Liver (tissue), 9 donors: ENCODE data around the gene SLC27A4. TPM values are rescaled to one million over a fixed set of nuclear protein-coding genes. Genes with fewer than 3 reads are reported as not detected.

ENCODE experiments used
- DNase-seq: peaks from one replicate; pipeline ENCODE4 v3.0.0-alpha.2; 2017; ENCODE audit warnings: low spot score
- H3K27ac ChIP-seq, 2 donors: one replicate each; pipeline ENCODE4 v1.7.0; 2013; ENCODE audit warnings: inconsistent platforms in 2 of 2, low read length in 2 of 2, control low read depth in 1 of 2, low read depth in 1 of 2, mild to moderate bottlenecking in 1 of 2
- H3K27me3 ChIP-seq, 4 donors: one replicate each; pipeline versions ENCODE4 v1.6.1 to v1.7.0; 2013; ENCODE audit warnings: low read length in 3 of 4, inconsistent platforms in 1 of 4, mild to moderate bottlenecking in 1 of 4, moderate library complexity in 1 of 4; ENCODE audit not compliant: control insufficient read depth in 4 of 4, insufficient read depth in 4 of 4
- H3K36me3 ChIP-seq, 4 donors: one replicate each; pipeline versions ENCODE4 v1.6.1 to v1.7.0; 2013; ENCODE audit warnings: low read length in 3 of 4, mild to moderate bottlenecking in 3 of 4, low read depth in 1 of 4, moderate library complexity in 1 of 4; ENCODE audit not compliant: control insufficient read depth in 4 of 4, insufficient read depth in 3 of 4
- H3K4me1 ChIP-seq, 4 donors: one replicate each; pipeline versions ENCODE4 v1.6.1 to v1.7.0; 2013; ENCODE audit warnings: low read length in 3 of 4, mild to moderate bottlenecking in 3 of 4, moderate library complexity in 1 of 4; ENCODE audit not compliant: control insufficient read depth in 4 of 4, insufficient read depth in 4 of 4
- H3K4me3 ChIP-seq, 3 donors: one replicate each; pipeline versions ENCODE4 v1.6.1 to v1.7.0; 2013; ENCODE audit warnings: low read length in 3 of 3, control low read depth in 1 of 3, low read depth in 1 of 3, mild to moderate bottlenecking in 1 of 3
- H3K9ac ChIP-seq, 2 donors: one replicate each; pipeline ENCODE4 v1.7.0; 2013; ENCODE audit warnings: low read length in 2 of 2, mild to moderate bottlenecking in 2 of 2, moderate library complexity in 2 of 2, control low read depth in 1 of 2, low read depth in 1 of 2
- H3K9me3 ChIP-seq, 4 donors: one replicate each; pipeline versions ENCODE4 v1.6.1 to v1.7.0; 2013; ENCODE audit warnings: low read length in 3 of 4; ENCODE audit not compliant: control insufficient read depth in 4 of 4
- CTCF ChIP-seq: fragments of 150-350 bp; IDR thresholded peaks from 2 replicates; pipeline ENCODE4 v1.5.1; 2017; ENCODE audit warnings: improper control_type of control experiment, low read depth, low read length; ENCODE audit not compliant: missing input control
- EGR1 ChIP-seq, 2 donors: IDR thresholded peaks; 2 replicates each; pipeline ENCODE4 v1.6.1; 2016 to 2018; ENCODE audit warnings: antibody characterized with exemption in 2 of 2, low read depth in 2 of 2
- FOXA1 ChIP-seq: IDR thresholded peaks from 2 replicates; pipeline ENCODE4 v1.6.1; 2016; ENCODE audit warnings: antibody characterized with exemption
- FOXA2 ChIP-seq: IDR thresholded peaks from 2 replicates; pipeline ENCODE4 v1.6.1; 2016; ENCODE audit warnings: antibody characterized with exemption
- GABPA ChIP-seq, 2 donors: IDR thresholded peaks in 1 of 2; conservative IDR thresholded peaks in 1 of 2; 2 replicates each; pipeline ENCODE4 v1.6.1; 2016; ENCODE audit warnings: antibody characterized with exemption in 2 of 2, mild to moderate bottlenecking in 1 of 2, moderate library complexity in 1 of 2
- HNF4A ChIP-seq, 2 donors: conservative IDR thresholded peaks; 2 replicates each; pipeline ENCODE4 v1.6.1; 2016; ENCODE audit warnings: antibody characterized with exemption in 2 of 2, mild to moderate bottlenecking in 2 of 2
- HNF4G ChIP-seq: IDR thresholded peaks from 2 replicates; pipeline ENCODE4 v1.6.1; 2016; ENCODE audit warnings: antibody characterized with exemption
- JUND ChIP-seq, 2 donors: IDR thresholded peaks; 2 replicates each; pipeline ENCODE4 v1.6.1; 2016; ENCODE audit warnings: antibody characterized with exemption in 2 of 2
- MAX ChIP-seq: IDR thresholded peaks from 2 replicates; pipeline ENCODE4 v1.6.1; 2016; ENCODE audit warnings: antibody characterized with exemption
- NR2F2 ChIP-seq: IDR thresholded peaks from 2 replicates; pipeline ENCODE4 v1.6.1; 2016; ENCODE audit warnings: antibody characterized with exemption
- RAD21 ChIP-seq, 2 donors: IDR thresholded peaks; 2 replicates each; pipeline ENCODE4 v1.6.1; 2016; ENCODE audit warnings: antibody characterized with exemption in 2 of 2, mild to moderate bottlenecking in 2 of 2
- REST ChIP-seq: IDR thresholded peaks from 2 replicates; pipeline ENCODE4 v1.6.1; 2016; ENCODE audit warnings: antibody characterized with exemption, mild to moderate bottlenecking
- RXRA ChIP-seq, 2 donors: IDR thresholded peaks; 2 replicates each; pipeline ENCODE4 v1.6.1; 2017 to 2018; ENCODE audit warnings: antibody characterized with exemption in 2 of 2, mild to moderate bottlenecking in 1 of 2
- SP1 ChIP-seq: IDR thresholded peaks from 2 replicates; pipeline ENCODE4 v1.6.1; 2018; ENCODE audit warnings: antibody characterized with exemption, mild to moderate bottlenecking
- TAF1 ChIP-seq: conservative IDR thresholded peaks from 2 replicates; pipeline ENCODE4 v1.6.1; 2016; ENCODE audit warnings: antibody characterized with exemption, mild to moderate bottlenecking
- YY1 ChIP-seq: IDR thresholded peaks from 2 replicates; pipeline ENCODE4 v1.6.1; 2016; ENCODE audit warnings: antibody characterized with exemption, mild to moderate bottlenecking
- ZBTB33 ChIP-seq: IDR thresholded peaks from 2 replicates; pipeline ENCODE4 v1.6.1; 2016; ENCODE audit warnings: antibody characterized with exemption
- WGBS: extraction: QIAGEN DNeasy Blood & Tissue Kit; methylation state at CpG from one replicate; pipeline ENCODE4 v1.1.7; 2013; 5-methylcytosine and 5-hydroxymethylcytosine counted together
- polyA plus RNA-seq, 2 donors: library from polyadenylated mRNA; stranded (reverse) in 1 of 2; unstranded in 1 of 2; fragments of 200-250 nt in 1 of 2; fragments of >200 nt in 1 of 2; fragmentation: Nextera tagmentation in 1 of 2; extraction: Ambion mirVana in 1 of 2; gene quantifications; one replicate each; pipeline versions ENCODE4 v1.2.1 to v1.2.3, GENCODE V29; 2013 to 2015
- total RNA-seq, 2 donors: library from RNA; depleted of rRNA; stranded (reverse); fragments of >200 nt; gene quantifications; one replicate each; pipeline ENCODE4 v1.2.3, GENCODE V29; 2014
- TF ChIP-seq, protein P1 (sequence below): IDR thresholded peaks from 2 replicates; pipeline ENCODE4 v1.6.1; 2016; ENCODE audit warnings: antibody characterized with exemption
- donor health status: healthy.
- donor health status: healthy.
- donor health status: healthy.
- donor health status: healthy.
- donor health status: healthy.

Gene SLC27A4
- total and polyA plus RNA-seq, 4 donors, result 5.9 to 36.4 (median 14.7) TPM

GRCh38 chr9:128314697-128315096 is 25.6 kb upstream of the SLC27A4 start:
- no peak for DNase-seq
- Histone ChIP-seq H3K4me1 (peaks cover 8 to 18% (median 14%) of the 10 kb centered on the region in 4 donors), H3K4me3 (no peak overlapping the region), H3K27ac (no peak overlapping the region), H3K9ac (no peak overlapping the region), H3K27me3 (no peaks in the 10 kb centered on the region), H3K36me3 (peaks cover 8 to 40% (median 12%) of the 10 kb centered on the region in 4 donors), H3K9me3 (no peaks in the 10 kb centered on the region)
- 94% methylated on average over 4 of the region's 4 CpGs for WGBS
- TF ChIP-seq MAX (no peak), GABPA (IDR thresholded peaks at IDR 0.05 in 1 of 2, conservative IDR thresholded peaks at IDR 0.05 in 1 of 2) (no peak), REST (no peak), YY1 (no peak), NR2F2 (no peak), HNF4G (no peak), EGR1 (IDR thresholded peaks at IDR 0.05; ENCODE audit: low read depth in 2 of 2) (no peak), JUND (IDR thresholded peaks at IDR 0.05) (no peak), RXRA (IDR thresholded peaks at IDR 0.05) (no peak), RAD21 (IDR thresholded peaks at IDR 0.05) (no peak), FOXA2 (no peak), ZBTB33 (no peak), FOXA1 (no peak), SP1 (no peak), HNF4A (conservative IDR thresholded peaks at IDR 0.05) (no peak), CTCF (no peak), TAF1 (no peak)
- TF ChIP-seq, protein P1, sequence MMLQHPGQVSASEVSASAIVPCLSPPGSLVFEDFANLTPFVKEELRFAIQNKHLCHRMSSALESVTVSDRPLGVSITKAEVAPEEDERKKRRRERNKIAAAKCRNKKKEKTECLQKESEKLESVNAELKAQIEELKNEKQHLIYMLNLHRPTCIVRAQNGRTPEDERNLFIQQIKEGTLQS, result no peak
